HUES6 (cell line): ENCODE measurements around the gene BANK1.

Experiments
- H3K27ac ChIP-seq: 2 replicates; pipeline ENCODE4 v1.7.0; 2013; ENCODE audit warnings: low read depth, mild to moderate bottlenecking, low read length, inconsistent platforms
- H3K27me3 ChIP-seq: 2 replicates; pipeline ENCODE4 v1.6.1; 2013; ENCODE audit warnings: low read length; ENCODE audit not compliant: control insufficient read depth, insufficient read depth
- H3K36me3 ChIP-seq: 2 replicates; pipeline ENCODE4 v1.6.1; 2013; ENCODE audit warnings: low read length; ENCODE audit not compliant: control insufficient read depth, insufficient read depth
- H3K4me1 ChIP-seq: 2 replicates; pipeline ENCODE4 v1.6.1; 2013; ENCODE audit warnings: low read length; ENCODE audit not compliant: control insufficient read depth, insufficient read depth
- H3K4me3 ChIP-seq: 2 replicates; pipeline ENCODE4 v1.5.1; 2013; ENCODE audit warnings: low read depth, low read length
- H3K9ac ChIP-seq: one replicate; pipeline ENCODE4 v1.6.1; 2013; ENCODE audit warnings: mild to moderate bottlenecking, low read length
- H3K9me3 ChIP-seq: 2 replicates; pipeline ENCODE4 v1.6.1; 2013; ENCODE audit warnings: low read depth, low read length; ENCODE audit not compliant: control insufficient read depth, insufficient read depth

Gene BANK1

DNA sequence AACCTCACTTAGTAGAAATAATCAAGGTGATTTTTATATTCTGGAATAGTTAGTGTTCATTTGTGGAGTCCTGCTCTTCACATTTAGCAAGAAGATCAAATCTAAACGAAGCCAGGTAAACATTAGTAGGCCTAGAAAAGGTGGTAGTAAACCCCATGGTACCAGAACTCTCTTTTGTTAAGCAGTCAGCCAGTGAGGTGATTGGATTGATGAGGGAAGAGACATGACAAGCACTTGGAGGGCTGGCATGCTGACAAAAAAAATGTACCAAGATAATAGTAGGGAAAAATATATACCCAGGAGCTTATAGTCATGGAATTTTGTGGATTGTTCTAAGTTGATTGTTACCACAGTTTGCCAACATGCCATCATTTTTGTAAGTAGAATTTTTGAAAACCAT is 163.8 kb downstream of the BANK1 start:
- H3K36me3 ChIP-seq, result no peaks in the 10 kb centered on the region
- H3K27ac ChIP-seq, result peak overlapping the region; percentile 72
- peak overlapping the region; percentile 60 for H3K9ac ChIP-seq
- peaks cover 37% of the 10 kb centered on the region for H3K4me1 ChIP-seq
- H3K27me3 ChIP-seq, result no peaks in the 10 kb centered on the region
- no peaks in the 10 kb centered on the region for H3K9me3 ChIP-seq
- no peak overlapping the region for H3K4me3 ChIP-seq

GRCh38 chr4:101954975-101955678 is 164.6 kb downstream of the BANK1 start:
- Histone ChIP-seq H3K4me1 (peaks cover 29% of the 10 kb centered on the region), H3K27me3 (no peaks in the 10 kb centered on the region), H3K36me3 (no peaks in the 10 kb centered on the region), H3K9ac (no peak overlapping the region), H3K9me3 (no peaks in the 10 kb centered on the region), H3K4me3 (no peak overlapping the region), H3K27ac (peak overlapping the region; percentile 72; the same call in 1 of the 2 replicates)

DNA sequence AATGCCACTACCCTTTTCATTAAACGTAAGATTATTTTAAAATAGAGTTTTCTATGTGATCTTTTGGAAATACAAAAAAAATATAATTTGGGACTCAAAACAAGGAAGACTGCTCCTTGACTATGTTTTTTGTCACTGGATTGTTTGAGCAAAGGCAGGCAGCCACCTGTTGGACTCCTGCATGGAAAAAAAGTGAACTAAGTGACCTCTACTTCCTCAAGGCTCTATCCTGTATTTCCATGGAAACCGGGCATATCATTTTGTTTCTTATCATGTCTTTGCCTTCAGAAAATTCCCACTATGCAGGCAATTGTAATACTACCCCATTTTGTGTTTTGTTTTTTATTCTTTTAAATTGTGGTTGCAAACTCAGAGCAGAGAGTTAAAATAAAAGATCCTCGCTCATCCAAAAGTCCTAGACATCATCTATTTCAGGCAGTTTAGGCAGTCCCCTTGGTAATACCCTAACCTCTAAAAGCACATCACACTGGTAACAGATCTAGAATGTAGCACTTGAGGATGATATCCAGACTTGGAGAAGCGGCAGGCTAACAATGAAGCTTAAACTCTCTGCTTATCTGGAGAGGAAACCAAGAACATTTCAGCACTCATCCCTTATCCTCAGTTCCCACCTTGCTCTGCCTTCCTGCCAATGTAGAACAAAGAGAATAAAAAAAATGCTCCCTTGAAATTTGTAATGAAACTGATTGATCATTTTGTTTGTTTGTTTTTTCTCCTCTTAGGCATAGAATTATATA is 165.7 kb downstream of the BANK1 start:
- H3K9me3 ChIP-seq, result no peaks in the 10 kb centered on the region
- H3K4me3 ChIP-seq, result no peak overlapping the region
- no peak overlapping the region for H3K27ac ChIP-seq
- peaks cover 20% of the 10 kb centered on the region for H3K4me1 ChIP-seq
- H3K36me3 ChIP-seq, result no peaks in the 10 kb centered on the region
- H3K9ac ChIP-seq, result no peak overlapping the region
- H3K27me3 ChIP-seq, result no peaks in the 10 kb centered on the region

GRCh38 chr4:101958547-101958946 is 168.0 kb downstream of the BANK1 start:
- Histone ChIP-seq H3K9me3 (no peaks in the 10 kb centered on the region), H3K27ac (no peak overlapping the region)

GRCh38 chr4:101960431-101960830 is 169.9 kb downstream of the BANK1 start:
- H3K4me1 ChIP-seq, result no peaks in the 10 kb centered on the region; the same call in 1 of the 2 replicates
- no peaks in the 10 kb centered on the region for H3K9me3 ChIP-seq
- no peaks in the 10 kb centered on the region for H3K36me3 ChIP-seq
- H3K27ac ChIP-seq, result no peak overlapping the region
- H3K9ac ChIP-seq, result no peak overlapping the region
- H3K4me3 ChIP-seq, result no peak overlapping the region
- H3K27me3 ChIP-seq, result no peaks in the 10 kb centered on the region

More at GRCh38 chr4:101958547-101958946, 168.0 kb downstream of the BANK1 start:
- H3K9ac ChIP-seq, result no peak overlapping the region
- H3K4me3 ChIP-seq, result no peak overlapping the region
- peaks cover 13% of the 10 kb centered on the region for H3K4me1 ChIP-seq
- no peaks in the 10 kb centered on the region for H3K27me3 ChIP-seq
- no peaks in the 10 kb centered on the region for H3K36me3 ChIP-seq

DNA sequence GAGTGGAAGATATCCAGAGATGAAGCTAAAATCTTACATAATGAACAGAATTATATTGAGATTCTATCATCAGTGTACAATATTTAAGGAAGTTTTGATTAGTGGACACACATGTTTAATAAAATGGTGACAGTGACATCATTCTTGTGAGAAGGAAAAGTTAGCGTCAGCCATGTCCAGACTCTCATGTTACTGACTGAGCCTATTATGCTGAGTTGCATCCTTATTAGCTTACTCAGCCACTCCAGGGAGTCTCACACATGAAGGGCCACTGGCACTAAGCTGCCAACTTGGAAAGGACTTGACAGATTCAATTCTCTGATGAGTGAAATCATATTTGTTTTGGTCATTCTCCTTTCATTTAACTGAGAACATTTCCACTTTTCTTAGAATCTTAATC is 170.6 kb downstream of the BANK1 start:
- no peak overlapping the region for H3K9ac ChIP-seq
- H3K27me3 ChIP-seq, result no peaks in the 10 kb centered on the region

GRCh38 chr4:101967697-101968346 is 177.3 kb downstream of the BANK1 start:
- H3K4me3 ChIP-seq, result no peak overlapping the region
- H3K36me3 ChIP-seq, result no peaks in the 10 kb centered on the region
- no peak overlapping the region for H3K27ac ChIP-seq
- no peak overlapping the region for H3K9ac ChIP-seq
- H3K27me3 ChIP-seq, result no peaks in the 10 kb centered on the region
- no peaks in the 10 kb centered on the region for H3K9me3 ChIP-seq
- peaks cover 8% of the 10 kb centered on the region for H3K4me1 ChIP-seq

More for the DNA sequence above, 170.6 kb downstream of the BANK1 start:
- H3K9me3 ChIP-seq, result no peaks in the 10 kb centered on the region
- no peaks in the 10 kb centered on the region; the same call in 1 of the 2 replicates for H3K4me1 ChIP-seq
- no peak overlapping the region for H3K4me3 ChIP-seq
- no peak overlapping the region for H3K27ac ChIP-seq
- no peaks in the 10 kb centered on the region for H3K36me3 ChIP-seq

GRCh38 chr4:101968364-101968763 is 177.8 kb downstream of the BANK1 start:
- Histone ChIP-seq H3K36me3 (no peaks in the 10 kb centered on the region), H3K27ac (no peak overlapping the region)

DNA sequence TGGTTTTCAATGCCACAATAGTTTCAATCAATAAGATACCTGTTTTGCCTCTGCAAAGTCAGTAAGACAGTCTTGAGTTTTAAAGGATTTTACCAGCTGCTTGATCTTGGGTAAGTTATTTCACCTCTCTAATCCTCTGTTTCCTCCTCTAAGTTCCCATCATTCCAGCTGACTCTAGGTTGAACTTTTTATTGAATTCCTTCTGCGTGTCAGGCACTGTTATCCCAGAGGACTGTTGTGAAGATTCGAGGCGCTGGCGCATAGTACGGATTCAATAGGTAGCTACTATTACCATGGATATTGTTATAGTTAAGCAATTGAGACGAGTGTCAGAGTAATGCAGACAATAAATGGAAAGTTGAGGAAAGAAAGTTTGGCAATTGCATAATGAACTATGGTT is 179.4 kb downstream of the BANK1 start:
- H3K36me3 ChIP-seq, result no peaks in the 10 kb centered on the region
- no peaks in the 10 kb centered on the region for H3K27me3 ChIP-seq
- H3K9ac ChIP-seq, result no peak overlapping the region
- H3K27ac ChIP-seq, result no peak overlapping the region
- H3K9me3 ChIP-seq, result no peaks in the 10 kb centered on the region
- peaks cover 8% of the 10 kb centered on the region for H3K4me1 ChIP-seq
- no peak overlapping the region for H3K4me3 ChIP-seq

More at GRCh38 chr4:101968364-101968763, 177.8 kb downstream of the BANK1 start:
- peaks cover 8% of the 10 kb centered on the region for H3K4me1 ChIP-seq
- H3K4me3 ChIP-seq, result no peak overlapping the region
- H3K9ac ChIP-seq, result no peak overlapping the region
- H3K9me3 ChIP-seq, result no peaks in the 10 kb centered on the region
- H3K27me3 ChIP-seq, result no peaks in the 10 kb centered on the region

DNA sequence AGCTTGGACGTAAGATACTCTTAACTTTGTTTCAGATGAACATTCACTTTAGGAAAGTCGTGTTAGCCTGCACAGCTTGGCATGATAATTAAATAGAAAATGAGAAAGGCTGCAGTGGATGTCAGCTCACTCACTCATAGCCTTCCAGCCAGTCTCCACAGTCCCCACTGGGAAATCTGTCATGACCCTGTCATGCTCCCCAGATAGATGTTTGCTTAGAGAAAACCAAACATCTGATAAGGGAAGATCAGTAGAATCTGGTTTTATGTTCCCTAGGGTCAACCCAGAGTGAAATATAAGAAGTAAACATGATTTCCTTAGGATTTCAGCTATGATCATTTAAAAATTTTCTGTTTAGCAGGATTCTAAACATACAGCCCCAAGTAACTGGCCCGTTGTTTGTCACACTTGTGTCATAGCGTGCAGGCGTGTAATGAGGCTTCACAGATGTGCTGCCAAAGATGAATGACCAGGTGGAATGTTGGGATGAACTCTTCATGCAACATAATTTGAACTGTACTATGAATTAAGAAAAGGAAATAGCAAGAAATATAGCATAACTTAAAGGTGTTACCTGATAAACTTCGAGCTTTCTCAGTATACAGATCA is 180.1 kb downstream of the BANK1 start:
- Histone ChIP-seq H3K27ac (no peak overlapping the region), H3K4me1 (peaks cover 8% of the 10 kb centered on the region), H3K4me3 (no peak overlapping the region), H3K9ac (no peak overlapping the region), H3K9me3 (no peaks in the 10 kb centered on the region), H3K27me3 (no peaks in the 10 kb centered on the region), H3K36me3 (no peaks in the 10 kb centered on the region)
